ENCODE data around the gene SGCA. TPM values are rescaled to one million over a fixed set of nuclear protein-coding genes. Genes with fewer than 3 reads are reported as not detected.

Gene SGCA
- total and polyA plus RNA-seq, 8 donors: 3.2 to 18.5 (median 5.6) TPM

DNA sequence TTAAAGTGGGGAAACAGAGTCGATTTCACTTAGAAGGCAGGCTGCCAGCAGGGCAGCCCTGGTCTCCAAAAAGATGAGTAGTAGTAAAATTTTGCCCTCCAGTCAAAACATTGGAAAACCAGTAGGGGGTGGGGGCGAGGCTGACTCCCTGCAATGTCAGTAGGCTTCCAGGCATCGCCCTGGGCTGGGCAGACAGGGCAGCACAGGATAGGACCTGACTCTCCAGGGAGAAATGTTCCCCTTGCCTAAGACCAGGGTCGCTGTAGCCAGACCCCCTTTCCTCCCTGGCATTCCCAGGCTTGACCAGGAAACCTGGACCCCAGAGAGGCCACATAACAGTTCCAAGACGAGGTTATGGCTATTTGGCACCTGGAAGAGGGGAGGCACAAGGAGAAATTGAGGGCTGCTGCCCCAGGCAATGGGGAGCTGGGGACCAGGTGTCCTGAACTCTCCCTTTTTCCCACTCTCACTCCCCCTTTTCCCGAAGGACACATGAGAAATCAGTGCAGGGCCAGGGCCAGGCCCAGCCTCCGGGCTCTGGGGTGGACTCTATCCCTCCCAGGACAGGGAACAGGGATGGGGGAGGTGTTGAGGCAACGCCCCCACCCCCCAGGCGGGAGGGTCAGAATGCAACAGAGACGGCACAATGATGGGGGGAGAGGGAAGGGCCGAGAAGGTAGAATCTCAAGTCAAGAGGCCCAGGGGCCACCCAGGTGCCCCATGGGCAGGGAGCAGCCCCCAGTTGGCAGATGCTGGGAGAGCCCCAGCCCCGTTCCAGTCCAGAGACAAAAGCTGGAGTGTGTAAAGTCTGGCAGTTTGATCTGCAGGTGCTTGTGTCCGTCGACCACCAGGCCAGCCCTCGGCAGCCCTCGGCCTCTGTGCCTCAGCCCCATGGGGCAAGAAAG is 31.3 kb upstream of the SGCA start:
- TF ChIP-seq, protein P1, sequence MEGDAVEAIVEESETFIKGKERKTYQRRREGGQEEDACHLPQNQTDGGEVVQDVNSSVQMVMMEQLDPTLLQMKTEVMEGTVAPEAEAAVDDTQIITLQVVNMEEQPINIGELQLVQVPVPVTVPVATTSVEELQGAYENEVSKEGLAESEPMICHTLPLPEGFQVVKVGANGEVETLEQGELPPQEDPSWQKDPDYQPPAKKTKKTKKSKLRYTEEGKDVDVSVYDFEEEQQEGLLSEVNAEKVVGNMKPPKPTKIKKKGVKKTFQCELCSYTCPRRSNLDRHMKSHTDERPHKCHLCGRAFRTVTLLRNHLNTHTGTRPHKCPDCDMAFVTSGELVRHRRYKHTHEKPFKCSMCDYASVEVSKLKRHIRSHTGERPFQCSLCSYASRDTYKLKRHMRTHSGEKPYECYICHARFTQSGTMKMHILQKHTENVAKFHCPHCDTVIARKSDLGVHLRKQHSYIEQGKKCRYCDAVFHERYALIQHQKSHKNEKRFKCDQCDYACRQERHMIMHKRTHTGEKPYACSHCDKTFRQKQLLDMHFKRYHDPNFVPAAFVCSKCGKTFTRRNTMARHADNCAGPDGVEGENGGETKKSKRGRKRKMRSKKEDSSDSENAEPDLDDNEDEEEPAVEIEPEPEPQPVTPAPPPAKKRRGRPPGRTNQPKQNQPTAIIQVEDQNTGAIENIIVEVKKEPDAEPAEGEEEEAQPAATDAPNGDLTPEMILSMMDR (IDR thresholded peaks at IDR 0.05): no peak
- intact Hi-C loops (cut with DNase I): no loop called here
- Histone ChIP-seq H3K4me1 (peaks cover 0 to 33% of the 10 kb centered on the region in 2 donors), H3K36me3 (peaks cover 0 to 57% of the 10 kb centered on the region in 2 donors), H3K27ac (no peak overlapping the region), H3K4me3 (no peak overlapping the region), H3K27me3 (peaks cover under 1 to 18% of the 10 kb centered on the region in 2 donors), H3K9me3 (no peaks in the 10 kb centered on the region)
- ATAC-seq (no peak), DNase-seq (peak in 1 of 4 donors; percentile 62)

GRCh38 chr17:50135316-50136095 is 30.3 kb upstream of the SGCA start:
- H3K4me1 ChIP-seq: peaks cover 2 to 33% of the 10 kb centered on the region in 2 donors
- H3K4me3 ChIP-seq: no peak overlapping the region
- no peaks in the 10 kb centered on the region for H3K9me3 ChIP-seq
- H3K36me3 ChIP-seq: peaks cover 0 to 67% of the 10 kb centered on the region in 2 donors
- TF ChIP-seq, protein P1 (IDR thresholded peaks at IDR 0.05): no peak
- H3K27me3 ChIP-seq: peaks cover 0 to 7% of the 10 kb centered on the region in 2 donors
- no peak for ATAC-seq
- intact Hi-C loops (cut with DNase I): no loop called here
- H3K27ac ChIP-seq: no peak overlapping the region
- DNase-seq: no peak

- Histone ChIP-seq H3K4me3 (no peak overlapping the region), H3K27ac (no peak overlapping the region), H3K27me3 (peaks cover 0 to under 1% of the 10 kb centered on the region in 2 donors), H3K36me3 (peaks cover 0 to 74% of the 10 kb centered on the region in 2 donors), H3K9me3 (no peaks in the 10 kb centered on the region), H3K4me1 (peaks cover 8 to 36% of the 10 kb centered on the region in 2 donors)
- ATAC-seq (no peak), DNase-seq (peak in 1 of 4 donors; percentile 69)
- TF ChIP-seq, protein P1 (IDR thresholded peaks at IDR 0.05): no peak
- intact Hi-C loops (cut with DNase I): no loop called here
These were observed 29.6 kb upstream of the SGCA start for GRCh38 chr17:50136096-50136687.

DNA sequence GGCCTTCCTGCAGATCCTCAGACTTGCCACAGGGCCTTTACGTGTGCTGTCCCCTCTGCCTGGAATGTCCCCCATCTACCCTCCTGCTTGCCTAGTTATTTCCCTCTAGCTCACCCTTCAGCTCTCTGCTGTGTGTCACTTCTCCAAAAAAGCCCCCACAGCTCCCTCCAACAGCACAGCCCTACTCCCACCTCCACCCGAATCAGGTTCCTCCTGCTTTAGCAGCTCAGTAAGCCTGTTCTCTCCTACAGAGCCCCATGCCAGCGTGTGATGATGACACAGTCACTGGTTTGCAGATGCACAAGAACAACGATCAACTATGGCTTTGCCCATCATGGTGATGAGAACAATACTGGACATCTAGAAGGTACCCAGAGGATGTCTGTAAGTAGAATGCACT is 28.8 kb upstream of the SGCA start:
- intact Hi-C loops (cut with DNase I): no loop called here
- peaks cover 8 to 45% of the 10 kb centered on the region in 2 donors for H3K4me1 ChIP-seq
- H3K27me3 ChIP-seq: no peaks in the 10 kb centered on the region
- ATAC-seq: no peak
- TF ChIP-seq, protein P1 (IDR thresholded peaks at IDR 0.05): no peak
- DNase-seq: no peak
- H3K4me3 ChIP-seq: no peak overlapping the region
- peaks cover 0 to 82% of the 10 kb centered on the region in 2 donors for H3K36me3 ChIP-seq
- H3K9me3 ChIP-seq: no peaks in the 10 kb centered on the region
- no peak overlapping the region for H3K27ac ChIP-seq

Data from left lung (tissue), 10 donors.